Osteocyte (in vitro differentiated cells): ENCODE results near the gene ZNF275. TPM values are rescaled to one million over a fixed set of nuclear protein-coding genes. Genes with fewer than 3 reads are reported as not detected.
A peak's percentile ranks its signal among the peaks of the same experiment; 100 is the strongest.

Experiments
- DNase-seq: peaks from one replicate; pipeline ENCODE4 v3.0.0; 2021; ENCODE audit warnings: mixed read lengths; ENCODE audit not compliant: unreplicated experiment; ENCODE audit errors: extremely low spot score
- H3K27ac Mint-ChIP-seq: one replicate; pipeline ENCODE4 v1.8.0; 2021; ENCODE audit warnings: mild to moderate bottlenecking, mixed read lengths; ENCODE audit not compliant: unreplicated experiment
- H3K27me3 Mint-ChIP-seq: one replicate; pipeline ENCODE4 v1.8.0; 2021; ENCODE audit warnings: mixed read lengths; ENCODE audit not compliant: unreplicated experiment
- H3K36me3 Mint-ChIP-seq: one replicate; pipeline ENCODE4 v1.8.0; 2021; ENCODE audit warnings: mixed read lengths; ENCODE audit not compliant: unreplicated experiment
- H3K4me1 Mint-ChIP-seq: one replicate; pipeline ENCODE4 v1.8.0; 2021; ENCODE audit warnings: mixed read lengths; ENCODE audit not compliant: unreplicated experiment
- H3K4me3 Mint-ChIP-seq: one replicate; pipeline ENCODE4 v1.8.0; 2021; ENCODE audit warnings: mild to moderate bottlenecking, moderate library complexity, mixed read lengths; ENCODE audit not compliant: unreplicated experiment
- H3K9me3 Mint-ChIP-seq: one replicate; pipeline ENCODE4 v1.8.0; 2021; ENCODE audit warnings: mixed read lengths; ENCODE audit not compliant: unreplicated experiment
- CTCF ChIP-seq: fragments of 200-600 bp; sonication (generic); IDR thresholded peaks from 2 replicates; pipeline ENCODE4 v1.5.0; 2021; ENCODE audit warnings: antibody characterized with exemption, mild to moderate bottlenecking, moderate library complexity
- total RNA-seq: library from RNA; stranded (reverse); gene quantifications from 2 replicates; pipeline ENCODE4 v1.2.1, GENCODE V29; 2021

ZNF275 gene
- total RNA-seq, 1 donor from 2014 or later = 14.6 TPM

- Mint-ChIP-seq H3K27ac (no peak overlapping the region), H3K9me3 (peaks cover 4% of the 10 kb centered on the region), H3K4me1 (no peaks in the 10 kb centered on the region), H3K27me3 (peaks cover 10% of the 10 kb centered on the region), H3K4me3 (no peak overlapping the region), H3K36me3 (no peaks in the 10 kb centered on the region)
- no peak for TF ChIP-seq CTCF
- DNase-seq = peak; percentile 36
Observed at GRCh38 chrX:153305972-153306371, 28.0 kb upstream of the ZNF275 start.

GRCh38 chrX:153306527-153307115 is 27.3 kb upstream of the ZNF275 start:
- Mint-ChIP-seq H3K27ac (no peak overlapping the region), H3K27me3 (peaks cover 7% of the 10 kb centered on the region), H3K4me3 (no peak overlapping the region), H3K36me3 (no peaks in the 10 kb centered on the region), H3K9me3 (no peaks in the 10 kb centered on the region), H3K4me1 (no peaks in the 10 kb centered on the region)
- peak; percentile 82 for DNase-seq
- TF ChIP-seq CTCF = no peak

GRCh38 chrX:153307276-153308178 is 26.4 kb upstream of the ZNF275 start:
- no peaks in the 10 kb centered on the region for H3K9me3 Mint-ChIP-seq
- H3K36me3 Mint-ChIP-seq = no peaks in the 10 kb centered on the region
- no peak overlapping the region for H3K4me3 Mint-ChIP-seq
- H3K27ac Mint-ChIP-seq = no peak overlapping the region
- H3K27me3 Mint-ChIP-seq = peaks cover 7% of the 10 kb centered on the region
- peak; percentile 34 for DNase-seq
- no peak for TF ChIP-seq CTCF
- H3K4me1 Mint-ChIP-seq = no peaks in the 10 kb centered on the region

- no peak for TF ChIP-seq CTCF
- Mint-ChIP-seq H3K36me3 (no peaks in the 10 kb centered on the region), H3K27me3 (no peaks in the 10 kb centered on the region), H3K4me3 (no peak overlapping the region), H3K4me1 (no peaks in the 10 kb centered on the region), H3K27ac (no peak overlapping the region), H3K9me3 (no peaks in the 10 kb centered on the region)
- DNase-seq = no peak
Observed at GRCh38 chrX:153310901-153311300, 23.1 kb upstream of the ZNF275 start.

- H3K36me3 Mint-ChIP-seq = no peaks in the 10 kb centered on the region
Observed at GRCh38 chrX:153312041-153312440, 21.9 kb upstream of the ZNF275 start.

More at GRCh38 chrX:153312041-153312440, 21.9 kb upstream of the ZNF275 start:
- DNase-seq = no peak
- no peaks in the 10 kb centered on the region for H3K9me3 Mint-ChIP-seq
- H3K27ac Mint-ChIP-seq = no peak overlapping the region
- no peaks in the 10 kb centered on the region for H3K27me3 Mint-ChIP-seq
- H3K4me1 Mint-ChIP-seq = no peaks in the 10 kb centered on the region
- no peak overlapping the region for H3K4me3 Mint-ChIP-seq
- no peak for TF ChIP-seq CTCF
